ENCODE results near the gene UBE4B. TPM values are rescaled to one million over a fixed set of nuclear protein-coding genes. Genes with fewer than 3 reads are reported as not detected.

The UBE4B gene
- total and polyA plus RNA-seq, 2 of the 13 experiments (the other 11 are each of a cell fraction or from before 2014, with no cell fraction given), result 15.2 to 24.8 TPM

DNA sequence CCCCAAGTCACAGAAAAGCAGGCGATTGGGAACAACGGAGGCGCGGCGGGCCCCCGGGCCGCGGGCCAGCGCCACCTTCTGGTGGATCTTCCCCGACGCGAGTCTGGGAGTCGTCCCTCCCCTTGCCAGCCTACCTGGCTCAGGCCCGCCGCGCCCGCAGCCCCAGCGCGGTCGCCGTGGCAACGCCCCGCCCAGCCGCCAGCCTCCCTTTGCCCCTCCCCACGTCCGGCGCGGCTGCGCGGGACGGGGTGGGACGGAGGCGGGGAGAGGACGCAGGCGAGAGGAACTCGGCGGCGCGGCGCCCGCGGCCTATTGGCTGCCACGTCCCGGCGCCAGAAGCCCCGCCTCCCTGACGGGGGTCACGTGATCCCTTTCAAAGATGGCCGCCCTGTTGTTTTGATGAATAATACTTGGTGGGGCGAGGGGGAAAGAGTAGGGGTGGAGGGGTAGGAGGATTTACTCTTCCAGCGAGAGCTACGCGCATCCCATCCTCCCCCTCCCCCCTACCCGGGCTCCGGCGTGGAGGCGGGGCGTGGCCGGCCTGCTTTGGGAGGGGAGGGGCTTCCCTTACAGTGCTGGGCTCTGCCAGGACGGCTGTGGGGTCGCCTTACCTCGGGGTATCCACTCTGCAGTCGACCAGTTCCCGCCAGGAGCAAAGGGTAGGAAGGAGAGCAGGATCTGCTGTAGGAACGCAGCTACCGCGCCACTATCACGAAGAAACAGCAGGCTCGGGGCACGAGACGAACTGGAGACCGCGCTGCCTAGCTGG is at the start of gene UBE4B (continued):
- TF ChIP-seq ZFP41 (CRISPR knock-in tag; IDR thresholded peaks at IDR 0.05; ENCODE audit: borderline replicate concordance) (no peak), GLI4 (CRISPR knock-in tag; IDR thresholded peaks at IDR 0.05; ENCODE audit: borderline replicate concordance) (no peak), MIER2 (CRISPR knock-in tag; IDR thresholded peaks at IDR 0.05) (no peak), PHF5A (CRISPR knock-in tag; IDR thresholded peaks at IDR 0.05; ENCODE audit: low read depth, unreplicated experiment) (no peak), ZNF772 (CRISPR knock-in tag; IDR thresholded peaks at IDR 0.05) (no peak), PAWR (CRISPR knock-in tag; IDR thresholded peaks at IDR 0.05; ENCODE audit: borderline replicate concordance) (no peak), SRSF1 (optimal IDR thresholded peaks at IDR 0.05; ENCODE audit: low read depth, low read length) (peak; percentile 36), ZNF878 (CRISPR knock-in tag; IDR thresholded peaks at IDR 0.05) (no peak), ZBTB8A (CRISPR knock-in tag; IDR thresholded peaks at IDR 0.05; ENCODE audit: borderline replicate concordance, low read depth) (no peak), GZF1 (CRISPR knock-in tag; IDR thresholded peaks at IDR 0.05) (no peak), SMAD3 (CRISPR knock-in tag; IDR thresholded peaks at IDR 0.05) (0 out of 2 replicates have a peak, but pooled peaks have one; percentile 20), NAIF1 (CRISPR knock-in tag; IDR thresholded peaks at IDR 0.05; ENCODE audit: borderline replicate concordance) (no peak), CHCHD3 (CRISPR knock-in tag; IDR thresholded peaks at IDR 0.05) (no peak), MATR3 (CRISPR knock-in tag; IDR thresholded peaks at IDR 0.05) (no peak)
- TF ChIP-seq, protein P1, sequence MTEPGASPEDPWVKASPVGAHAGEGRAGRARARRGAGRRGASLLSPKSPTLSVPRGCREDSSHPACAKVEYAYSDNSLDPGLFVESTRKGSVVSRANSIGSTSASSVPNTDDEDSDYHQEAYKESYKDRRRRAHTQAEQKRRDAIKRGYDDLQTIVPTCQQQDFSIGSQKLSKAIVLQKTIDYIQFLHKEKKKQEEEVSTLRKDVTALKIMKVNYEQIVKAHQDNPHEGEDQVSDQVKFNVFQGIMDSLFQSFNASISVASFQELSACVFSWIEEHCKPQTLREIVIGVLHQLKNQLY (CRISPR knock-in tag; IDR thresholded peaks at IDR 0.05), result no peak
- TF ChIP-seq, protein P2, sequence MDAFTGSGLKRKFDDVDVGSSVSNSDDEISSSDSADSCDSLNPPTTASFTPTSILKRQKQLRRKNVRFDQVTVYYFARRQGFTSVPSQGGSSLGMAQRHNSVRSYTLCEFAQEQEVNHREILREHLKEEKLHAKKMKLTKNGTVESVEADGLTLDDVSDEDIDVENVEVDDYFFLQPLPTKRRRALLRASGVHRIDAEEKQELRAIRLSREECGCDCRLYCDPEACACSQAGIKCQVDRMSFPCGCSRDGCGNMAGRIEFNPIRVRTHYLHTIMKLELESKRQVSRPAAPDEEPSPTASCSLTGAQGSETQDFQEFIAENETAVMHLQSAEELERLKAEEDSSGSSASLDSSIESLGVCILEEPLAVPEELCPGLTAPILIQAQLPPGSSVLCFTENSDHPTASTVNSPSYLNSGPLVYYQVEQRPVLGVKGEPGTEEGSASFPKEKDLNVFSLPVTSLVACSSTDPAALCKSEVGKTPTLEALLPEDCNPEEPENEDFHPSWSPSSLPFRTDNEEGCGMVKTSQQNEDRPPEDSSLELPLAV (CRISPR knock-in tag; conservative IDR thresholded peaks at IDR 0.05; ENCODE audit: low read depth), result no peak
- TF ChIP-seq, protein P3, sequence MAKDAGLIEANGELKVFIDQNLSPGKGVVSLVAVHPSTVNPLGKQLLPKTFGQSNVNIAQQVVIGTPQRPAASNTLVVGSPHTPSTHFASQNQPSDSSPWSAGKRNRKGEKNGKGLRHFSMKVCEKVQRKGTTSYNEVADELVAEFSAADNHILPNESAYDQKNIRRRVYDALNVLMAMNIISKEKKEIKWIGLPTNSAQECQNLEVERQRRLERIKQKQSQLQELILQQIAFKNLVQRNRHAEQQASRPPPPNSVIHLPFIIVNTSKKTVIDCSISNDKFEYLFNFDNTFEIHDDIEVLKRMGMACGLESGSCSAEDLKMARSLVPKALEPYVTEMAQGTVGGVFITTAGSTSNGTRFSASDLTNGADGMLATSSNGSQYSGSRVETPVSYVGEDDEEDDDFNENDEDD (CRISPR knock-in tag; IDR thresholded peaks at IDR 0.05; ENCODE audit: borderline replicate concordance), result no peak; the same call in 1 of the 2 replicates
- TF ChIP-seq, protein P4, sequence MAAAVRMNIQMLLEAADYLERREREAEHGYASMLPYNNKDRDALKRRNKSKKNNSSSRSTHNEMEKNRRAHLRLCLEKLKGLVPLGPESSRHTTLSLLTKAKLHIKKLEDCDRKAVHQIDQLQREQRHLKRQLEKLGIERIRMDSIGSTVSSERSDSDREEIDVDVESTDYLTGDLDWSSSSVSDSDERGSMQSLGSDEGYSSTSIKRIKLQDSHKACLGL (CRISPR knock-in tag; IDR thresholded peaks at IDR 0.05), result 0 out of 2 replicates have a peak, but pooled peaks have one; percentile 44
- TF ChIP-seq, protein P5, sequence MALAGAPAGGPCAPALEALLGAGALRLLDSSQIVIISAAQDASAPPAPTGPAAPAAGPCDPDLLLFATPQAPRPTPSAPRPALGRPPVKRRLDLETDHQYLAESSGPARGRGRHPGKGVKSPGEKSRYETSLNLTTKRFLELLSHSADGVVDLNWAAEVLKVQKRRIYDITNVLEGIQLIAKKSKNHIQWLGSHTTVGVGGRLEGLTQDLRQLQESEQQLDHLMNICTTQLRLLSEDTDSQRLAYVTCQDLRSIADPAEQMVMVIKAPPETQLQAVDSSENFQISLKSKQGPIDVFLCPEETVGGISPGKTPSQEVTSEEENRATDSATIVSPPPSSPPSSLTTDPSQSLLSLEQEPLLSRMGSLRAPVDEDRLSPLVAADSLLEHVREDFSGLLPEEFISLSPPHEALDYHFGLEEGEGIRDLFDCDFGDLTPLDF (CRISPR knock-in tag; IDR thresholded peaks at IDR 0.05), result peak; percentile 50; the same call in 1 of the 2 replicates
- TF ChIP-seq, protein P6, sequence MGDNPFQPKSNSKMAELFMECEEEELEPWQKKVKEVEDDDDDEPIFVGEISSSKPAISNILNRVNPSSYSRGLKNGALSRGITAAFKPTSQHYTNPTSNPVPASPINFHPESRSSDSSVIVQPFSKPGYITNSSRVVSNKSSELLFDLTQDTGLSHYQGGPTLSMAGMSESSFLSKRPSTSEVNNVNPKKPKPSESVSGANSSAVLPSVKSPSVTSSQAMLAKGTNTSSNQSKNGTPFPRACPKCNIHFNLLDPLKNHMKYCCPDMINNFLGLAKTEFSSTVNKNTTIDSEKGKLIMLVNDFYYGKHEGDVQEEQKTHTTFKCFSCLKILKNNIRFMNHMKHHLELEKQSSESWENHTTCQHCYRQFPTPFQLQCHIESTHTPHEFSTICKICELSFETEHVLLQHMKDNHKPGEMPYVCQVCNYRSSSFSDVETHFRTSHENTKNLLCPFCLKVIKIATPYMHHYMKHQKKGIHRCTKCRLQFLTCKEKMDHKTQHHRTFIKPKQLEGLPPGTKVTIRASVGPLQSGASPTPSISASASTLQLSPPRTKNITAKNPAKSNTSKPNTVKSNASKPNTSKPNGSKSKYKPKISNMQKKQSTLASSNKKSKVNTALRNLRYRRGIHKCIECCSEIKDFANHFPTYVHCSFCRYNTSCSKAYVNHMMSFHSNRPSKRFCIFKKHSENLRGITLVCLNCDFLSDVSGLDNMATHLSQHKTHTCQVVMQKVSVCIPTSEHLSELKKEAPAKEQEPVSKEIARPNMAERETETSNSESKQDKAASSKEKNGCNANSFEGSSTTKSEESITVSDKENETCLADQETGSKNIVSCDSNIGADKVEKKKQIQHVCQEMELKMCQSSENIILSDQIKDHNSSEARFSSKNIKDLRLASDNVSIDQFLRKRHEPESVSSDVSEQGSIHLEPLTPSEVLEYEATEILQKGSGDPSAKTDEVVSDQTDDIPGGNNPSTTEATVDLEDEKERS (CRISPR knock-in tag; IDR thresholded peaks at IDR 0.05), result 0 out of 2 replicates have a peak, but pooled peaks have one; percentile 71

Measured in HepG2 (cell line).